ENCODE results near the gene LMBR1L.

GRCh38 chr12:49060237-49061156, 50.1 kb downstream of the LMBR1L start, which contains the start of gene KMT2D:
- TF ChIP-seq POLR2A (IDR thresholded peaks at IDR 0.05; ENCODE audit: low read length) (peak; percentile 80), GATA1 (IDR thresholded peaks at IDR 0.05; ENCODE audit: low read depth, low read length) (no peak)

Data from erythroblast (primary cell).